GM21423 (cell line): ENCODE results near the gene WDR41.
"Not testable (repeated sequence)": the region's sequence is repeated elsewhere in the genome, so short reads cannot be mapped to it uniquely, and the experiment has no call there.

Source experiments
- ATAC-seq: cut with Tn5 transposase; IDR thresholded peaks from one replicate; pipeline ENCODE4 v1.9.1; 2021; ENCODE audit warnings: mild to moderate bottlenecking, moderate library complexity; ENCODE audit not compliant: unreplicated experiment

WDR41 gene, protein sequence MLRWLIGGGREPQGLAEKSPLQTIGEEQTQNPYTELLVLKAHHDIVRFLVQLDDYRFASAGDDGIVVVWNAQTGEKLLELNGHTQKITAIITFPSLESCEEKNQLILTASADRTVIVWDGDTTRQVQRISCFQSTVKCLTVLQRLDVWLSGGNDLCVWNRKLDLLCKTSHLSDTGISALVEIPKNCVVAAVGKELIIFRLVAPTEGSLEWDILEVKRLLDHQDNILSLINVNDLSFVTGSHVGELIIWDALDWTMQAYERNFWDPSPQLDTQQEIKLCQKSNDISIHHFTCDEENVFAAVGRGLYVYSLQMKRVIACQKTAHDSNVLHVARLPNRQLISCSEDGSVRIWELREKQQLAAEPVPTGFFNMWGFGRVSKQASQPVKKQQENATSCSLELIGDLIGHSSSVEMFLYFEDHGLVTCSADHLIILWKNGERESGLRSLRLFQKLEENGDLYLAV

DNA sequence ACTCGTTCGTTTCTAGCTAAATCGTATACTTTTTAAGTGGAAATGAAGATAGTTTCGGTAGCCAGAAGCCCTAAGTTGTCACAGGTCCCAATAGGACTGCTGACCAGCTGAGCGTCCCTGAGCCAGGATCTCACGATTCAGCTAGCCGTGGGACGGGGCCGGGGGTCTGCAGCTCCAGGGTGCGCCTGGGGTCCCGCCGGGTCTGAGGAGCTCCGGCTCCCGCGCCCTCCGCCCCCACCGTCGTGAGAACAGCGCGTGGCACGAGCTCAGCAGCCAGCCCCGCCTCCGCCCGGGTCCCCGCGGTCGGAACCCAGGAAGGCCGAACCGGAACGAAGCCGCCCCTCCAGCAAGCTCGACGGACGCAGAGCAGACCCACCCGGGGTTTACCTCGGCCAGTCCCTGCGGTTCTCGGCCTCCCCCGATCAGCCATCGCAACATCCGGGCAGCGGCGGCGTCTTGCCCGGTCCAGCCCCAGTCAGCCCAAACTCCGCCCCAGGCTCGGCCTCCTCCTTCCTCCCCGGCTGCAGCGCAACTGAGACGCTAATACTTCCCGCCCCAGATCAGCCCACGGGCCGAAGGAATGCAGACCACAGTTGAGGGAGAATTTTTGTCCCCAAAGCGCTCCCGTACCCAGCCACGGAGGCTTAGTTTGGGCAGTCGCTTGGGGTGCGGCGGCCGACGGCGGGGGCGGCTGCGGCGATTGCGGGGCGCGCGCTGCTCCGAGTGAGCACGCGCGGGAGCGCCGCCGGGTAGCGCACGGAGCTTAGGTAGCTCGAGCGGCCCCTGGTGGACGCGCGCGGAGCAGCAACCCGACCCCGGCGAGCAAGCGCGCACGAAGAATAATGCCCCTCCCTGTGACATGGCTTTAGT is at the start of gene WDR41:
Gene WDR41 (minus strand): TSS at position 534 of the 870 bp plus-strand sequence. CDS start 96 bp downstream, at position 438.
- ATAC-seq = peak; percentile 82

GRCh38 chr5:77531297-77531696 is 39.2 kb upstream of the WDR41 start:
- no peak for ATAC-seq

DNA sequence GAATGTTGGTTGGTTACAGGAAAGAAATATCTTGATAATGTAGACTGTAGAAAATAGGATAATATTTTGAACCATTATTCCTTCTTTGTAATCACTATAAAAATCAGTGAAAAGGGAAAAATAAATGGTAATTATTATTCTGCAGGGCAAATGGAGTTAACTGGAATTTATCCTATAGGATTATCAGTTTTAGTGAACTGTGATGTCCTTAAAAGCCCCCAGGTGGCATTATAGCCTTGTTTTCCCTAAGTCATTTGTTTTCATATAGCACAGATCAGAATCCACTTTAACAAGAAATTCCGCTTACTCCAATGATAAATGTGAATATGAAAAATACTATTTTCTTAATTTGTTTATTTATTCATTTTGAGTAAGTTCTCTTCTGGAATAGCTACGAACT is 26.2 kb upstream of the WDR41 start:
- ATAC-seq = no peak

DNA sequence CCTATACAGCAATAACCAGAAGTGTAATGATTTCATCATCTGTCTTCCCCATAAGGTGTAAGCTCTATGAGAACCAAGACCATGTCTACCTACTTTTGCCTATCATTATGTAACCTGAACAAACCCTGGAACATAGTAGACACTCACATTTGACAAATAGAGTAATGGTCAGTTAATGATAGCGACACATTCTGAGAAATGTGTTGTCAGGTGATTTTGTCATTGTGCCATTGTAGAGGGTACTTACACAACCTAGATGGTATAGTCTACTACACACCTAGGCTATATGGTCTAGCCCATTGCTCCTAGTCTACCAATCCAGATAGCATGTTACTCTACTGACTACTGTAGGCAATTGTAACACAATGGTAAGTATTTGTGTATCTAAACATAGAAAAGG is 22.3 kb upstream of the WDR41 start:
- no peak for ATAC-seq

DNA sequence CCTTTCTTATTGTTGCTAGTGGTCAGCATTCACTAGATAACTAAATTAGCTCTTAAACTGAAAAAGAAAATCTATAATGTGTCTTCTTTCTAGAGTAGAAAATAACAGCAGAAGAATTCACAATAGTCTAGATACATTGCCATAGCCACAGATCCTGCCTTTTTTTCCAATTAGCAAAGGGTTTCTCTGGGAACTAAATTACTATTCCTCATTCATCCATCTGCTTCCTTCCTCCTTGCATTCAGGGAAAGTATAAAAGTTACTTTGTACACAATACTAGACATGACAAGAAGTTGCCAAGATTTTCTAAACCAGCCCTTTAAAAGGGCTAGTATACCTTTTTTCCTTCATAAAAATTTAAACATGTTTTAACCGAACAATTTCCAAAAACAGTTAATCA is 21.2 kb upstream of the WDR41 start:
- no peak for ATAC-seq

- not testable (repeated sequence) for ATAC-seq
Measured at GRCh38 chr5:77501132-77501531, 9.0 kb upstream of the WDR41 start.

DNA sequence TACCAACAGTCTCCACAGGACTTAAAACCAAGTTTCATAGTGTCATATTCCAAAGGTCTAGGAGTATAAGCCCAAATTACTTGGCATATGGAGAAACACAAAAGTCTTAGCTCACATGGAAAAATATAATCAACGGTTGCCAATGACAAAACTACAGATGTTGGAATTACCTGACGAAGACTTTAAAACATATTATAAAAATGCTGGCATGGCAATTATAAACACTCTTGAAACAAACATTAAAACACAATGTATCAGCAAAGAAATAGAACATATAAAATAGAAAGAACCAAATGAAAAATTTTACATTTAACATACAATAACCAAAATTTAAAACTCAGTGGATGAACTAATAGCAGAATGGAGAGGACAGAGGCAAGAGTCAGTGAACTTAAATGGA is 7.9 kb upstream of the WDR41 start:
- ATAC-seq = no peak

DNA sequence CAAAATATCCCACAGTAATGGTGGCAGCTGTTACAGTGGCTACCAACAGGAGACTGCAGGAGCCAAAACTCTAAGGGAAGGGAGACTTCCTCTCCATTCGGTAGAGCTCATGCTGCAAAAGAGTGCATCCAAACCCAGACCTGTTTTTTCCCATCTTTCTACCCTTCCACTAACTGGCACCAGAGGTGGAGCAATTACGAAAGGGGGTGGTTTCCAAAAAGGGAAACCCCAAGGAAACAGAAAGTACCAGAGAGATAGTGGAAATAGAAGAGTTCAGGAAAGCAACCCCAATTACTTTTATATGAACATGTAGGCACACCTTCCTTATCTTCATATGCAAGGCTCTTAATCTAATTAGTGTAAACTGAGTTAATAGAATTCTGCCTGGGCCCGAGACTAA is 7.3 kb upstream of the WDR41 start:
- no peak for ATAC-seq

GRCh38 chr5:77498952-77499351 is 6.8 kb upstream of the WDR41 start:
- ATAC-seq = no peak

GRCh38 chr5:77494935-77495334 is 2.8 kb upstream of the WDR41 start:
- no peak for ATAC-seq

- ATAC-seq = peak; percentile 1
Measured at GRCh38 chr5:77492653-77493000, 511 bp upstream of the WDR41 start.

DNA sequence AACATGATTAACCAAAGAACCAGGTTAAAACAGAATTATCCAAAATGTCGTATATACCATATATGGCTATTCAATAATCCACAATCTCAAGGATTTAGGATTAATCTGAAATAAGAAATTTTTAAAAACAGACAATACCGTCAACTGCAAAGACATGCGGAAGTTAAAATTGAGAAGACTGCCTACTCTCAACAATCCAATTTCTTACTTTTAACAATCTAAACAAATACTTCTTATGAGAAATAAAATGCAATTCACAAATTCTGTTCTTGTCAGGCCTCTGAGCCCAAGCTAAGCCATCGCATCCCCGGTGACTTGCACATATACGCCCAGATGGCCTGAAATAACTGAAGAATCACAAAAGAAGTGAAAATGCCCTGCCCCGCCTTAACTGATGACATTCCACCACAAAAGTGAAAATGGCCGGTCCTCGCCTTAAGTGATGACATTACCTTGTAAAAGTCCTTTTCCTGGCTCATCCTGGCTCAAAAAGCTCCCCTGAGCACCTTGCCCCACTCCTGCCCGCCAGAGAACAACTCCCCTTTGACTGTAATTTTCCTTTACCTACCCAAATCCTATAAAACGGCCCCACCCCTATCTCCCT is 1.3 kb downstream of the WDR41 start:
- ATAC-seq = not testable (repeated sequence)

DNA sequence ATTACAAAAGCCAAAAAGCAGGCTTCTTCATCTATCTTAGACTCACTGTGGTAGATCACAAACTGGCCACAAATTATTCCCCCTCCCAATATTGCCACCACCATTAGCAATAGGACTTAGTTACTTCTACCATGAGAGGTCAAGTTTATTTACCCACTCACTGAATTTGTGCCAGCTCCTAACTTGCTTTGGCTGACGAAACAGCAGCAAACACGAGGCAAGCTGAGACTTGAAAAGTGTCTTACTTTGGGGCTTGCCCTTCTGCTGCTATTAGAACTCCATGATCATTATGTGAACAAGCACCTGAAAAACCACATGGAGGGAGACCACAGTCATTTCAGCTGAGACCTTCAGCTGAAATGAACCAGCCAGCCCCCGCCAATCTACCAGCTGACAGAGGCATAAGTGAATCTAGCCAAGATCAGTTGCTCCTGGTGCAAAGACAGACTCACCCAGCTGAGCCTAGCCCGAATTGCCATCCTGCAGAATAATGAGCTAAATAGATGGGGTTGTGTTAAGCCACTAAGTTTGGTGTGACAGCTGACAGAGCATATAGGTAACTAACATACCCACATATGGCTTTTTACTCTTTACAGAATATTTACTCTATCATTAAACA is 5.7 kb downstream of the WDR41 start:
- no peak for ATAC-seq

DNA sequence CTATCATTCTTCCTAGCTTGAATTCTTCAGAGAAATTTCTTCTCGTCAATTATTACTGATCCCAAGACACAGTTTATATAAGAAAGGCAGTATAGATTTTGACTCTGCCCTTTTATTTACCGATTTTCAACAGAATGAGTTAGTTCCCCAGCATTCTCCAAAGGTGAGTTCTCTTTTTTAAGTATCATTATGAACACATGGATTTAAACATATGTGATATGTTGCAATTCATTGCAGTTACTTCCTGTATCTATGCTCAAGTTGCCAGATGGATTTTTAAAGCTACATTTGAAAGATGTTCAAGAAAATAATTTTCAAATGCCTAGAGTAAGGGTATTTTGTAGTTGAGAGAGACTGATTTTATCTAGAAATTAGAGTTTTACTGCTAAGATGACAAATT is 8.4 kb downstream of the WDR41 start:
- no peak for ATAC-seq

DNA sequence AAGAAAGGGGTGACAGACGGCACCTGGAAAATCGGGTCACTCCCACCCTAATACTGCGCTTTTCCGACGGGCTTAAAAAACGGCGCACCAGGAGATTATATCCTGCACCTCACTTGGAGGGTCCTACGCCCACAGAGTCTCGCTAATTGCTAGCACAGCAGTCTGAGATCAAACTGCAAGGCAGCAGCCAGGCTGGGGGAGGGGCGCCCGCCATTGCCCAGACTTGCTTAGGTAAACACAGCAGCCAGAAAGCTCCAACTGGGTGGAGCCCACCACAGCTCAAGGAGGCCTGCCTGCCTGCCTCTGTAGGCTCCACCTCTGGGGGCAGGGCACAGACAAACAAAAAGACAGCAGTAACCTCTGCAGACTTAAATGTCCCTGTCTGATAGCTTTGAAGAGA is 17.1 kb downstream of the WDR41 start:
- not testable (repeated sequence) for ATAC-seq

GRCh38 chr5:77468875-77469274 is 23.2 kb downstream of the WDR41 start:
- ATAC-seq = not testable (repeated sequence)

DNA sequence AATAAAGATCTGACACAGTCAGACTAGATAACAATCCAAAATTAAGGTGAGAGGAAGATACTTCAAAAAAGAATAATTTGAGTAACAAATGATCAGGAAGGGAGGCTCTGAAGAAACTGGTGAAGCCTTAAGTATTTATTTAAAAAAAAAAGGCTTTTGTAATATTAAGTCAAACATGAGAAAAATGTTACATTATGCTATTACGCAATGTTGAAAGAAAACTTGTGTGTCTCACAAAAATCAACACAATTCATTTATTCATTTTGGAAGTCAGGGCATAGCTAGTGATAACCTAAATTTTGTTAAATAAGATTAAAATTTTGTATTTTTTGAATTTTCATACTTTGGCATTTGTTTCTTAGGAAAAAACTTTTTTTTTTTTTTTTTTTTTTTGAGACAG is 28.2 kb downstream of the WDR41 start:
- no peak for ATAC-seq

DNA sequence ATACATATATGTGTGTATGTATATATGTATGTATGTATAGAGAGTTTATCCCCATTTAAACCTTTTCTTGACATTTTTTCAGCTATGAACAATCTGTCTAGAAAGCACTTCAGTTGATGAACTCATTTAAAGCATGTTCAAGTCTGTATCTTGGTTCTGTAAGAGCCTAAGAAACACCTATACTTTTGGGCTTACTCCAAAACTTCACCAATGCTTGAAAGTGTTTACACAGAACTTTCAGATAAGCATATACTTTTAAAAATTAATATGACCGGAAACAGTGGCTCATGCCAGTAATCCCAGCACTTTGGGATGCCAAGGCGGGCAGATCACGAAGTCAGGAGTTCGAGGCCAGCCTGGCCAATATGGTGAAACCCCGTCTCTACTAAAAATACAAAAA is 30.8 kb downstream of the WDR41 start:
- no peak for ATAC-seq

DNA sequence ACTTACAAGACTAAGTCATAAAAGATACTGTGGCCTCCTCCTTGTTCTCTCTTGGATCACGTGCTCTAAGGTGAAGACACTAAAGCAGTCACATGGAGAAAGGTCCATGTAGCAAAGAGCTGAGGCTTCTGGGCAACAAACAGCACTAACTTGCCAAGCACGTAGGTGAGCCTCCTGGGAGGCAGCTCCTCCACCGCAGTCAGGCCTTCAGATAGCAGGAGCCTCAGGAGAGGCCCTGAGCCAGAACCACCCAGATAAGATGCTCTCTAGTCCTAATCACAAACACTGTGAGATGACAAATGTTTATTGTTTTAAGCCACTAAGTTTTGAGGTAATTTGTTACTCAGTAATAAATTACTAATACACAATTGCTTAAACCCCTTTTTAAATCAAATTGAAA is 38.0 kb downstream of the WDR41 start:
- no peak for ATAC-seq

- ATAC-seq = no peak
Measured at GRCh38 chr5:77452351-77452750, 39.8 kb downstream of the WDR41 start.

GRCh38 chr5:77449981-77450380 is 42.1 kb downstream of the WDR41 start:
- no peak for ATAC-seq
